ENCODE results near the gene MEDAG.

GRCh38 chr13:30873499-30873898 lies 32.6 kb upstream of the MEDAG start:
- TF ChIP-seq, protein P1, sequence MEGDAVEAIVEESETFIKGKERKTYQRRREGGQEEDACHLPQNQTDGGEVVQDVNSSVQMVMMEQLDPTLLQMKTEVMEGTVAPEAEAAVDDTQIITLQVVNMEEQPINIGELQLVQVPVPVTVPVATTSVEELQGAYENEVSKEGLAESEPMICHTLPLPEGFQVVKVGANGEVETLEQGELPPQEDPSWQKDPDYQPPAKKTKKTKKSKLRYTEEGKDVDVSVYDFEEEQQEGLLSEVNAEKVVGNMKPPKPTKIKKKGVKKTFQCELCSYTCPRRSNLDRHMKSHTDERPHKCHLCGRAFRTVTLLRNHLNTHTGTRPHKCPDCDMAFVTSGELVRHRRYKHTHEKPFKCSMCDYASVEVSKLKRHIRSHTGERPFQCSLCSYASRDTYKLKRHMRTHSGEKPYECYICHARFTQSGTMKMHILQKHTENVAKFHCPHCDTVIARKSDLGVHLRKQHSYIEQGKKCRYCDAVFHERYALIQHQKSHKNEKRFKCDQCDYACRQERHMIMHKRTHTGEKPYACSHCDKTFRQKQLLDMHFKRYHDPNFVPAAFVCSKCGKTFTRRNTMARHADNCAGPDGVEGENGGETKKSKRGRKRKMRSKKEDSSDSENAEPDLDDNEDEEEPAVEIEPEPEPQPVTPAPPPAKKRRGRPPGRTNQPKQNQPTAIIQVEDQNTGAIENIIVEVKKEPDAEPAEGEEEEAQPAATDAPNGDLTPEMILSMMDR (IDR thresholded peaks at IDR 0.05; ENCODE audit: borderline replicate concordance, extremely low read depth, low read length, poor library complexity, severe bottlenecking): no peak
- TF ChIP-seq EZH2 (IDR thresholded peaks at IDR 0.05; ENCODE audit: borderline replicate concordance, low read depth, low read length, severe bottlenecking): no peak
